ENCODE results near the gene NBAS.

Gene NBAS

DNA sequence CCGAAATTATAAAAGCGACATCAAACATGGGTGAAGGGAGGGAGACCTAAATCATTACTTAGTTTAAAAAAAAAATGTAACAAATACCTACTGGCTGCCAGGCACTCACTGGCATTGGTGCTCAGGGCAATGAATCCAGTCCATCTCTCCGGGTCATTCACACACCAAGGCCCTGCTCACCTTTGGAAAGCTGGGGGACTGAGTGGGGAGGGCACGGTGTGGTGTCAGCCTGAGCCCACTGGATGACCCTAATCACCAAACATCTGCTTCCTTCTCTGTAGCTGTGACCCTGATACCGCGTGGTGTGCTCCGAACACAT is 30.2 kb upstream of the NBAS start:
- ChIA-PET CTCF (no interaction called here), POLR2A (no interaction called here)
- Histone ChIP-seq H3K27ac (ENCODE audit: insufficient read depth in 1 of 2, low read depth in 1 of 2, low read length in 2 of 2, poor library complexity in 1 of 2, severe bottlenecking in 2 of 2) (peak overlapping the region in 1 of 2 experiments; percentile 91), H3K36me3 (ENCODE audit: control insufficient read depth in 4 of 4, insufficient read depth in 4 of 4, low read length in 3 of 4) (peaks cover 7 to 17% (median 9%) of the 10 kb centered on the region in 4 experiments), H3K4me1 (ENCODE audit: control extremely low read depth in 1 of 4, control insufficient read depth in 4 of 4, insufficient read depth in 4 of 4, low read length in 3 of 4) (peaks cover 5 to 36% (median 18%) of the 10 kb centered on the region in 4 experiments), H3K27me3 (replicated peaks in 2 of 5; ENCODE audit: control insufficient read depth in 4 of 5, insufficient read depth in 5 of 5, low read length in 4 of 5) (no peaks in the 10 kb centered on the region), H3K9me3 (ENCODE audit: control extremely low read depth in 1 of 5, control insufficient read depth in 4 of 5, insufficient read depth in 2 of 5, low read depth in 1 of 5, low read length in 4 of 5) (no peaks in the 10 kb centered on the region), H3K4me3 (ENCODE audit: control insufficient read depth in 1 of 7, extremely low read depth in 1 of 7, insufficient read depth in 4 of 7, low read depth in 2 of 7, low read length in 6 of 7) (peak overlapping the region; percentile 83 to 96 (median 87))
- no peak for DNase-seq
- WGBS (ENCODE audit: insufficient coverage): 4% methylated on average over 4 of the region's 7 CpGs

DNA sequence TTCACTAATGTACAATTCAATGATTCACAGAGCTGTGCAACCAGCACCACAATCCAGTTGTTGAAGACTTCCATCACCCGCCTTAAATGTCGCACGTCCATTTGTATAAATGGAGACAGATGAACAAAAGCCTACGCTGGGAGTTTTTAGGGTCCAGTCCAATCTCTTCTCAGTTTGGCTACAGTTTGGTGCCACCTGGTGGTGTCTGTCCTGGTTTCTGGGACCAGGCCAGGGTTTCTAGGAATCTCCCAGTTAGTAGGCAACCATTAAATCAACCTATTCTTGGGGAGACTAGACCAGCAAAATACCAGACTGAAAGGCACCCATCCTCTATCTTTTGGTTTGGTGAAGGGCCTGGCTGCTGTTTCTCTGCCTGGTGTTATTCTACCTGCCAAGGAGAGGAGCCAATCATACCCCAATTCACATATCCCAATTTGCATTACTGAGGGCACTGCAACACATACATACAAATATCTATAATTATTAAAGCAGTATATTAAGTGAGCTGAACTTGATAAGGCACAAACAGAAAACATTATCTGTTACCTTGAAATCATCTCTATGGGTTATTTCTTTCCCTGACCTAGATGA is 27.3 kb upstream of the NBAS start:
- WGBS (ENCODE audit: insufficient coverage): 22% methylated on average over 2 of the region's 4 CpGs
- Histone ChIP-seq H3K4me1 (ENCODE audit: control extremely low read depth in 1 of 4, control insufficient read depth in 4 of 4, insufficient read depth in 4 of 4, low read length in 3 of 4) (peaks cover 3 to 21% (median 14%) of the 10 kb centered on the region in 4 experiments), H3K9me3 (ENCODE audit: control extremely low read depth in 1 of 5, control insufficient read depth in 4 of 5, insufficient read depth in 2 of 5, low read depth in 1 of 5, low read length in 4 of 5) (no peaks in the 10 kb centered on the region), H3K27ac (ENCODE audit: insufficient read depth in 1 of 2, low read depth in 1 of 2, low read length in 2 of 2, poor library complexity in 1 of 2, severe bottlenecking in 2 of 2) (no peak overlapping the region), H3K4me3 (ENCODE audit: control insufficient read depth in 1 of 7, extremely low read depth in 1 of 7, insufficient read depth in 4 of 7, low read depth in 2 of 7, low read length in 6 of 7) (no peak overlapping the region), H3K36me3 (ENCODE audit: control insufficient read depth in 4 of 4, insufficient read depth in 4 of 4, low read length in 3 of 4) (no peaks in the 10 kb centered on the region), H3K27me3 (replicated peaks in 2 of 5; ENCODE audit: control insufficient read depth in 4 of 5, insufficient read depth in 5 of 5, low read length in 4 of 5) (no peaks in the 10 kb centered on the region)
- CTCF ChIA-PET: interaction anchor here (0.9 to 6.9 kb wide), 7 partner anchors 11 to 362 kb away, joined by 3 to 51 read pairs (median 4); partner anchors contain the start of gene NBAS
- POLR2A ChIA-PET: no interaction called here
- peak; percentile 50 to 69 (median 59) for DNase-seq

DNA sequence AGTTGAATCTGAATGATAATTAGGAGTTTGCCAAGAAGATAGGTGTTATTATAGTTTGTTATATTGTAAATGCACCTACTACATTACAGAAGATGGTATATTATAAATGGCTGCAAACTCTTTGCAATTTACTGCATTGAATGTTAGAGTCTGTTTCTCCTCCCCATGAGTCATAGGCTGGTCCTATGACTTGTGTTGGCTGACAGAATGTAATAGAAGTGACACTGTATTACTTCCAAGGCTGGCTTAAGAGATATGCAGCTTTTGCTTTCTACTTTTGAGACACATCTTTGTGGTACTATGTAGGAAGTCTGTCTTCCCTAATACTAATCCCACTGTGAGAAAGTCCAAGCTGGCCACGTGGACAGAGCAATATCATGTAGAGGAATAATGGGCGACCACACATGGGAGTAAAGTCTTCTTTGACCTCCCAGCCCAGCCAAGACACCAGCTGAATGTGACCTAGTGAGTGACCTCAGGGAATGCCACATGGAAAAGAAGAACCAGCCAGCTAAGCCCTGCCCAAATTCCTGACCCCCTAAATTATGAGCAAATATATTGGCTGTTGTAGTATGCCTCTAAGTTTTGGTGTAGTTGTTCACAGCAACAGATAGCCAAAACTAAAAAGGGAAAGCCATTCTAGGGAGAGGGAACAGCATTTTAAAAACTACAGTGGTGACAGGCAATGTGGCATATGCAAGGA is 23.8 kb upstream of the NBAS start:
- peak in 1 of 3 donors; percentile 12 for DNase-seq
- Histone ChIP-seq H3K27me3 (replicated peaks in 2 of 5; ENCODE audit: control insufficient read depth in 4 of 5, insufficient read depth in 5 of 5, low read length in 4 of 5) (no peaks in the 10 kb centered on the region), H3K27ac (ENCODE audit: insufficient read depth in 1 of 2, low read depth in 1 of 2, low read length in 2 of 2, poor library complexity in 1 of 2, severe bottlenecking in 2 of 2) (no peak overlapping the region), H3K36me3 (ENCODE audit: control insufficient read depth in 4 of 4, insufficient read depth in 4 of 4, low read length in 3 of 4) (no peaks in the 10 kb centered on the region), H3K9me3 (ENCODE audit: control extremely low read depth in 1 of 5, control insufficient read depth in 4 of 5, insufficient read depth in 2 of 5, low read depth in 1 of 5, low read length in 4 of 5) (no peaks in the 10 kb centered on the region), H3K4me1 (ENCODE audit: control extremely low read depth in 1 of 4, control insufficient read depth in 4 of 4, insufficient read depth in 4 of 4, low read length in 3 of 4) (no peaks in the 10 kb centered on the region), H3K4me3 (ENCODE audit: control insufficient read depth in 1 of 7, extremely low read depth in 1 of 7, insufficient read depth in 4 of 7, low read depth in 2 of 7, low read length in 6 of 7) (no peak overlapping the region)
- WGBS (ENCODE audit: insufficient coverage): 100% methylated on average over 1 of the region's 2 CpGs
- ChIA-PET CTCF (interaction anchor here (0.9 to 6.9 kb wide), 3 partner anchors 7 to 23 kb away, joined by 3 to 51 read pairs (median 5); no protein-coding TSS in a partner anchor), POLR2A (no interaction called here)

DNA sequence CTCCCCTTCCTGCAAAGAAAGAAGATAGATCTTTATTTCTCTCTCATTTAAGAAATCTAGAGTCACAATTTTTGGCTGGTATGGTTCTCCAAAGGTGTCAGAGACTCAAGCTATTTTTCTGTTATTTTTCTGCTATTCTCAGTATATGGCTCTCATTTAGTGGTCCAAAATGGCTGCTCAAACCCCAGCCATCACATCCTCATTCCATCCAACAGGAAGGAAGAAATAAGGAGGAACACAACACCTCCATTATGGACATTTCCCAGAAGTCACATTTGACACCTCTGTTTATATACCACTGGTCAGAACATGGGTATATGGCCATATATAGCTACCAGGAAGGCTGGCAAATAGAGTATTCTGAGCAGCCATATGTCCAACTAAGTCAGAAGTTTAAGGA is 23.2 kb upstream of the NBAS start:
- Histone ChIP-seq H3K27me3 (replicated peaks in 2 of 5; ENCODE audit: control insufficient read depth in 4 of 5, insufficient read depth in 5 of 5, low read length in 4 of 5) (no peaks in the 10 kb centered on the region), H3K27ac (ENCODE audit: insufficient read depth in 1 of 2, low read depth in 1 of 2, low read length in 2 of 2, poor library complexity in 1 of 2, severe bottlenecking in 2 of 2) (no peak overlapping the region), H3K36me3 (ENCODE audit: control insufficient read depth in 4 of 4, insufficient read depth in 4 of 4, low read length in 3 of 4) (no peaks in the 10 kb centered on the region), H3K9me3 (ENCODE audit: control extremely low read depth in 1 of 5, control insufficient read depth in 4 of 5, insufficient read depth in 2 of 5, low read depth in 1 of 5, low read length in 4 of 5) (no peaks in the 10 kb centered on the region), H3K4me1 (ENCODE audit: control extremely low read depth in 1 of 4, control insufficient read depth in 4 of 4, insufficient read depth in 4 of 4, low read length in 3 of 4) (no peaks in the 10 kb centered on the region), H3K4me3 (ENCODE audit: control insufficient read depth in 1 of 7, extremely low read depth in 1 of 7, insufficient read depth in 4 of 7, low read depth in 2 of 7, low read length in 6 of 7) (no peak overlapping the region)
- no peak for DNase-seq
- POLR2A ChIA-PET: no interaction called here
- CTCF ChIA-PET: interaction anchor here (1.5 to 6.9 kb wide), 2 partner anchors 6 to 10 kb away, joined by 5 to 51 read pairs; no protein-coding TSS in a partner anchor

DNA sequence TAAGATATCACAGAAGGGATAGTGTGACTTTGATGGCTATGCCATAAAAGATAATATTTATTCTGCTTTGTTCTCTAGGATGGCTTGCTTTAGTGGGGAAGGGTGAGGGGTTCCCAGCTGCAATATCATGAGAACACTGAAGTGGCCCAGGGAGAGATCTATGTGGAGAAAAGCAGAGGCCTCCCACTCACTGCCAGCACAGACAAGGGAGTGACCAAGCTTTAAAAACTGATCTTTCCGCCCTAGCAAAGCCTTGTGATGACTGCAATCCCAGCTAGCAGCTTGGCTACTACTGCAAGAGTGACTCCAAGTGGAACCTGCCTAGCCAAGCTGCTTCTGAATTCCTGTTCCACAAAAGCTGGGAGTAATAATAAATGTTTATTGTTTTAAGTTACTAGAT is 22.7 kb upstream of the NBAS start:
- H3K4me1 ChIP-seq (ENCODE audit: control extremely low read depth in 1 of 4, control insufficient read depth in 4 of 4, insufficient read depth in 4 of 4, low read length in 3 of 4): no peaks in the 10 kb centered on the region
- no peak overlapping the region for H3K27ac ChIP-seq (ENCODE audit: insufficient read depth in 1 of 2, low read depth in 1 of 2, low read length in 2 of 2, poor library complexity in 1 of 2, severe bottlenecking in 2 of 2)
- WGBS (ENCODE audit: insufficient coverage): 89% methylated on average over 1 of the region's 1 CpG
- H3K27me3 ChIP-seq (replicated peaks in 2 of 5; ENCODE audit: control insufficient read depth in 4 of 5, insufficient read depth in 5 of 5, low read length in 4 of 5): no peaks in the 10 kb centered on the region
- CTCF ChIA-PET: interaction anchor here (1.5 kb wide), 1 partner anchor 10 kb away, joined by 5 read pairs; no protein-coding TSS in a partner anchor
- H3K36me3 ChIP-seq (ENCODE audit: control insufficient read depth in 4 of 4, insufficient read depth in 4 of 4, low read length in 3 of 4): no peaks in the 10 kb centered on the region
- no peak for DNase-seq
- H3K9me3 ChIP-seq (ENCODE audit: control extremely low read depth in 1 of 5, control insufficient read depth in 4 of 5, insufficient read depth in 2 of 5, low read depth in 1 of 5, low read length in 4 of 5): no peaks in the 10 kb centered on the region
- no peak overlapping the region for H3K4me3 ChIP-seq (ENCODE audit: control insufficient read depth in 1 of 7, extremely low read depth in 1 of 7, insufficient read depth in 4 of 7, low read depth in 2 of 7, low read length in 6 of 7)
- POLR2A ChIA-PET: no interaction called here

DNA sequence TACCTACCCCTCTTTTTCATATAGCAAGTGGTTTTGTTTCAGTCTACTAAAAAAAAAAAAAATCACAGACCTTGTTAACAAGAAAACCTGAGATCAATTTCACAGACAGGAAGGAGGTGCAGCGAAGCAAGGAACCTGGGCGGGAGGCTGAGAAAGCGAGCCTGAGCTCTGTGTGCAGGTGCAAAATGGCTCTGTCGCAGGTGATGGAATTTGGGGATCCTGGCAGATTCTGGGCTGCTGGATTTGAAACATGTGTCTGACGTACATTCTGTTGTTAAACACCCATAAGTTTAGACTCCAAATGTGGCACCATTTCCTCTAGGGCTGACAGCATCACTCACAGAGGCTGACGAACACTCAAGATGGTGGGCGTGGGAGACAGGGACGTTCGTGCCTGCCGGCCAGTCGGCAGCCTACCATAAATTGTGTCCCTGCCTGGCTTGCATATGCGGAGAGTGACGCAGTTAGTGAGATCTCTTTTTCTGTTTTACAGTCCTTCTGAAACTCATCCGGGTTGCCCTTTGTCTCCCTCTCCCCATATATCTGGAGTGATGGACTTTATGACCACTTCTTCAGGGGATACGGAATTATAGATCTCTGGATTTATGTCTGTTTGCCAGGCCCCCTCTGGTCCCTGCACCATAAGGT is 21.7 kb upstream of the NBAS start:
- ChIA-PET CTCF (no interaction called here), POLR2A (no interaction called here)
- no peak for DNase-seq
- no peak overlapping the region for H3K27ac ChIP-seq (ENCODE audit: insufficient read depth in 1 of 2, low read depth in 1 of 2, low read length in 2 of 2, poor library complexity in 1 of 2, severe bottlenecking in 2 of 2)
- H3K27me3 ChIP-seq (replicated peaks in 2 of 5; ENCODE audit: control insufficient read depth in 4 of 5, insufficient read depth in 5 of 5, low read length in 4 of 5): no peaks in the 10 kb centered on the region
- 89% methylated on average over 15 of the region's 15 CpGs for WGBS (ENCODE audit: insufficient coverage)
- no peaks in the 10 kb centered on the region for H3K4me1 ChIP-seq (ENCODE audit: control extremely low read depth in 1 of 4, control insufficient read depth in 4 of 4, insufficient read depth in 4 of 4, low read length in 3 of 4)
- no peaks in the 10 kb centered on the region for H3K36me3 ChIP-seq (ENCODE audit: control insufficient read depth in 4 of 4, insufficient read depth in 4 of 4, low read length in 3 of 4)
- no peak overlapping the region for H3K4me3 ChIP-seq (ENCODE audit: control insufficient read depth in 1 of 7, extremely low read depth in 1 of 7, insufficient read depth in 4 of 7, low read depth in 2 of 7, low read length in 6 of 7)
- no peaks in the 10 kb centered on the region for H3K9me3 ChIP-seq (ENCODE audit: control extremely low read depth in 1 of 5, control insufficient read depth in 4 of 5, insufficient read depth in 2 of 5, low read depth in 1 of 5, low read length in 4 of 5)

DNA sequence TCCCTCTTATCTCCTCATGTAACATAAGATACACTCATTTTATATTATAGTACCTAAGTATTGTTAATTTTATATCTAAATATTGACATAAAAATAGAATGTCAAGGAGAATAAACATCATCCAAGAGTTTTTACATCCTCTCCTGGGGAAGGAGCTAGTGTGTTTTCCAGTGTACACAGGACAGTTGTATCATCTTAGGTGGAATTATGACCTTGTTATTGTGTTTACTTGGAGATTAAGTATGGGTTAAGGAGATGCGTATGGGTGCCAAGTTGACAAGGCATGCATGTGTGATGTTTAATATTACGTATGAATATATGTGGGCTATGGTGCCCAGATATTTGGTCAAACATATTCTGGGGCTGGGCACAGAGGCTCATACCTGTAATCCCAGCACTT is 19.3 kb upstream of the NBAS start:
- Histone ChIP-seq H3K36me3 (ENCODE audit: control insufficient read depth in 4 of 4, insufficient read depth in 4 of 4, low read length in 3 of 4) (no peaks in the 10 kb centered on the region), H3K4me3 (ENCODE audit: control insufficient read depth in 1 of 7, extremely low read depth in 1 of 7, insufficient read depth in 4 of 7, low read depth in 2 of 7, low read length in 6 of 7) (no peak overlapping the region), H3K27ac (ENCODE audit: insufficient read depth in 1 of 2, low read depth in 1 of 2, low read length in 2 of 2, poor library complexity in 1 of 2, severe bottlenecking in 2 of 2) (no peak overlapping the region), H3K9me3 (ENCODE audit: control extremely low read depth in 1 of 5, control insufficient read depth in 4 of 5, insufficient read depth in 2 of 5, low read depth in 1 of 5, low read length in 4 of 5) (no peaks in the 10 kb centered on the region), H3K4me1 (ENCODE audit: control extremely low read depth in 1 of 4, control insufficient read depth in 4 of 4, insufficient read depth in 4 of 4, low read length in 3 of 4) (no peaks in the 10 kb centered on the region), H3K27me3 (replicated peaks in 2 of 5; ENCODE audit: control insufficient read depth in 4 of 5, insufficient read depth in 5 of 5, low read length in 4 of 5) (no peaks in the 10 kb centered on the region)
- 100% methylated on average over 2 of the region's 2 CpGs for WGBS (ENCODE audit: insufficient coverage)
- ChIA-PET POLR2A (no interaction called here), CTCF (interaction anchor here (5.9 kb wide), 1 partner anchor 7 kb away, joined by 51 read pairs; no protein-coding TSS in a partner anchor)
- DNase-seq: no peak

Data from common myeloid progenitor, CD34-positive (primary cell).